Calu3 (cell line): Measurements from ENCODE around the gene EVL. TPM values are rescaled to one million over a fixed set of nuclear protein-coding genes. Genes with fewer than 3 reads are reported as not detected.

Source experiments
- BruUV-seq: library from RNA; stranded (reverse); fragments of 400-500 nt; replicated peaks from 2 replicates; lab custom pipeline; 2021; lab: Mats Ljungman, UMichigan
- CTCF ChIA-PET: fragments of 300-600 bp; sonication (Branson Sonifier 250); formaldehyde crosslinking; loops from one replicate; lab custom pipeline; 2022; ENCODE audit warnings: antibody characterized with exemption; lab: Charles Lee
- DNase-seq: peaks from one replicate; pipeline ENCODE4 v3.0.0; 2022
- H3K27ac Mint-ChIP-seq: one replicate; pipeline ENCODE4 v1.8.0; 2022; ENCODE audit warnings: mixed read lengths; ENCODE audit not compliant: unreplicated experiment
- H3K27me3 Mint-ChIP-seq: one replicate; pipeline ENCODE4 v1.8.0; 2022; ENCODE audit warnings: mixed read lengths; ENCODE audit not compliant: unreplicated experiment
- H3K36me3 Mint-ChIP-seq: one replicate; pipeline ENCODE4 v1.8.0; 2022; ENCODE audit warnings: mild to moderate bottlenecking, moderate library complexity, mixed read lengths; ENCODE audit not compliant: insufficient read depth, unreplicated experiment
- H3K4me1 Mint-ChIP-seq: one replicate; pipeline ENCODE4 v1.8.0; 2022; ENCODE audit warnings: mild to moderate bottlenecking, low read depth, mixed read lengths; ENCODE audit not compliant: unreplicated experiment
- H3K4me3 Mint-ChIP-seq: one replicate; pipeline ENCODE4 v1.8.0; 2022; ENCODE audit warnings: mild to moderate bottlenecking, low read depth, moderate library complexity, mixed read lengths; ENCODE audit not compliant: unreplicated experiment
- H3K9me3 Mint-ChIP-seq: one replicate; pipeline ENCODE4 v1.8.0; 2022; ENCODE audit warnings: low read depth, mixed read lengths; ENCODE audit not compliant: unreplicated experiment
- intact Hi-C: fragments of 100-400 bp; cut with micrococcal nuclease; formaldehyde crosslinking; loops from one replicate; pipeline ENCODE4 v1.10.0; 2022; ENCODE audit not compliant: unreplicated experiment
- total RNA-seq: library from RNA; stranded (reverse); gene quantifications from 2 replicates; pipeline ENCODE4 v1.2.3, GENCODE V29; 2022
- TF ChIP-seq, protein P1 (sequence below): fragments of 200-600 bp; IDR thresholded peaks from one replicate; pipeline ENCODE4 v1.8.0; 2022; ENCODE audit warnings: antibody characterized with exemption; ENCODE audit not compliant: unreplicated experiment

EVL gene
- total RNA-seq, 1 experiment from 2014 or later = 33.5 TPM

DNA sequence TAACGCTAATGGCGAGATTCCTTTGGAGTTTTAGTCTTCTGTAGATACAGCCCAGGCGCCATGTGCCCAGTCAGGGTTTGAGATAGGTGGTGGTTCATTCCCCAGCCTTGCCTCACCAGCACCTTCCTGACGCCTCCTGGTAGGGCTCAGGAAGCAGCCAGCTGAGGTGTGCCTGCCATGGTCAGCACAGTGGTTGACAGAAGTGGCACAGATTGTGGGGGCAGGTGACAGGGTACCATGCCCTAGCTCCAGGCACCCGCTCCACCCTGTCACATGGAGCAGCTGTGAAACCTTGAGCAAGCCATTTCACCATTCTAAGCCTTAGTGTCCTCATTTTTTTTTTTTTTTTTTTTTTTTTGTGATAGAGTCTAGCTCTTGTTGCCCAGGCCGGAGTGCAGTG lies 45.6 kb downstream of the EVL start:
- no peaks in the 10 kb centered on the region for H3K27me3 Mint-ChIP-seq
- H3K36me3 Mint-ChIP-seq = no peaks in the 10 kb centered on the region
- BruUV-seq = no TSS peak
- intact Hi-C loops = no loop called here
- no peak overlapping the region for H3K27ac Mint-ChIP-seq
- no peak overlapping the region for H3K4me3 Mint-ChIP-seq
- CTCF ChIA-PET = interaction anchor here (1.1 kb wide), 1 partner anchor 82 kb away, joined by 3 read pairs; no protein-coding TSS in a partner anchor
- DNase-seq = no peak
- H3K9me3 Mint-ChIP-seq = no peaks in the 10 kb centered on the region
- peaks cover 16% of the 10 kb centered on the region for H3K4me1 Mint-ChIP-seq
- TF ChIP-seq, protein P1, sequence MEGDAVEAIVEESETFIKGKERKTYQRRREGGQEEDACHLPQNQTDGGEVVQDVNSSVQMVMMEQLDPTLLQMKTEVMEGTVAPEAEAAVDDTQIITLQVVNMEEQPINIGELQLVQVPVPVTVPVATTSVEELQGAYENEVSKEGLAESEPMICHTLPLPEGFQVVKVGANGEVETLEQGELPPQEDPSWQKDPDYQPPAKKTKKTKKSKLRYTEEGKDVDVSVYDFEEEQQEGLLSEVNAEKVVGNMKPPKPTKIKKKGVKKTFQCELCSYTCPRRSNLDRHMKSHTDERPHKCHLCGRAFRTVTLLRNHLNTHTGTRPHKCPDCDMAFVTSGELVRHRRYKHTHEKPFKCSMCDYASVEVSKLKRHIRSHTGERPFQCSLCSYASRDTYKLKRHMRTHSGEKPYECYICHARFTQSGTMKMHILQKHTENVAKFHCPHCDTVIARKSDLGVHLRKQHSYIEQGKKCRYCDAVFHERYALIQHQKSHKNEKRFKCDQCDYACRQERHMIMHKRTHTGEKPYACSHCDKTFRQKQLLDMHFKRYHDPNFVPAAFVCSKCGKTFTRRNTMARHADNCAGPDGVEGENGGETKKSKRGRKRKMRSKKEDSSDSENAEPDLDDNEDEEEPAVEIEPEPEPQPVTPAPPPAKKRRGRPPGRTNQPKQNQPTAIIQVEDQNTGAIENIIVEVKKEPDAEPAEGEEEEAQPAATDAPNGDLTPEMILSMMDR = no peak

DNA sequence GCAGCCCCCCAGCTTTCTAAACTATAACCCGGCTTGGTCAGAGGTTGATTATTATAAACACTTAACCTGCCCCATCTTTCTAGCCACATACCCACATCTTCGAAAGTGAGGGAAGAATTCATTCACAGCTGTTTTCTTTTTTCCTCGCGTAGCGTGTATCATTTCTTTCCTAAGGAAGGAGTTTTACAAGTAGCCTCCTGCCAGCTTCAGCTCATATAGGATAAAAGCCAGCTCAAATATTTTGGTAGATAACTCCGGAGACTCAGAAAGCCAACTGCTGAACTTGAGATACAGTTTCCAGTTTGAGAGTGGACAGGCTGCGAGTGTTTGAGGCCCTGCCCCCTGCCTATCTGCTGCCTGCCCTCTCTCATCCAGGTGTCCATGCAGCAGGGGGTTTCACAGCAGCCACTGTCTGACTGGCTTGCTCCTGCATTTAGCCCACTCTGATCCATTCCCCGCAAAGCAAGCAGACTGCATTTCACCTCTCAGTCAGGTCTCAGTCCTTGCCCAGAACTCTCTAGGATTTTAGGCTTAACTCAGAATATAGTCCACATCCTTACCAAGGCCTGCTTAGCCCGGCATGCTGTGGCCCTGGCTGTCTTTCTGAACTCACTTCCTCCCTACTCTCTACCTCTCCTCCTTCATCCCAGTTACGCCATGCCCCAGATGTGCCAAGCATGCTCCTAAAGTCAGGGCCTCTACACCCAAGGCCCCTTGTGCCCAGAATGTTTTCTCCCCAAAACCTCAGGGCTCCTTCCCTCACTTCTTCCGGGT lies 46.9 kb downstream of the EVL start:
- intact Hi-C loops = no loop called here
- CTCF ChIA-PET = no interaction called here

DNA sequence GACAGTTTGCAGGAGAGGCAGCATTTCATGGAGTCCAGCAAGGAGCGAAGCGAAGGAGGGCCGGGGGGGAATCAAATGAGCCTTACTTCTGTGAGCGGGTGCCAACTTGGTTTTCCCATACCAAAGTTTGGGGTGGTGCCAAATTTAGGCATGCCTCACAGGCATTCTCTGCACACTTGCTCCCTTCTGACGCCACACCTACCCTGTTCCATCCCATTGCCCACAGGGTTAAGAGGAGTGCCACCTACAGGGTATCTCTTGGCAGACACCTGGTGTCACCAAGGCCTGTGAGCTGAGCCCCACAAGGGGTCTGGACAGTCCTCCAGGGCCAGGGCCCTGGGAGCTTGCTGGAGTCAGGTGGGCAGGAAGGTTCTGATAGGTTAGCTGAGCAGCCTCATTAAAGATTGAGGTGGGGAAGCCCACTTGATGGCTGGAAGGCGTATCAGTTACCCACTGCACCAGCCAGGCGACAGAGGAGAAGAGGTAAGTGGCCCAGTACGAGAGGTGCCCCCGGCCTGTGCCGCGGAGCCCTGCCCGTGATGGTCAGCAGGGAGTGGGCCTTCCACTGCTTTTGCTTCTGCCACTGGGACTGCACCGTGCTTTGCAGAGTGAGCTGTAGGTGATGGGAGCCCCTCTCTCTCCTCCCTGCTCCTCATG lies 49.0 kb downstream of the EVL start:
- no peaks in the 10 kb centered on the region for H3K27me3 Mint-ChIP-seq
- H3K4me1 Mint-ChIP-seq = peaks cover 2% of the 10 kb centered on the region
- H3K9me3 Mint-ChIP-seq = no peaks in the 10 kb centered on the region
- no peaks in the 10 kb centered on the region for H3K36me3 Mint-ChIP-seq
- TF ChIP-seq, protein P1 = no peak
- DNase-seq = no peak
- intact Hi-C loops = no loop called here
- BruUV-seq = no TSS peak
- H3K4me3 Mint-ChIP-seq = no peak overlapping the region
- H3K27ac Mint-ChIP-seq = no peak overlapping the region
- CTCF ChIA-PET = no interaction called here

More for the DNA sequence above, 46.9 kb downstream of the EVL start:
- no peak overlapping the region for H3K4me3 Mint-ChIP-seq
- H3K4me1 Mint-ChIP-seq = peaks cover 16% of the 10 kb centered on the region
- TF ChIP-seq, protein P1 = no peak
- no peaks in the 10 kb centered on the region for H3K9me3 Mint-ChIP-seq
- no peak for DNase-seq
- no peaks in the 10 kb centered on the region for H3K27me3 Mint-ChIP-seq
- BruUV-seq = no TSS peak
- no peak overlapping the region for H3K27ac Mint-ChIP-seq
- H3K36me3 Mint-ChIP-seq = no peaks in the 10 kb centered on the region

DNA sequence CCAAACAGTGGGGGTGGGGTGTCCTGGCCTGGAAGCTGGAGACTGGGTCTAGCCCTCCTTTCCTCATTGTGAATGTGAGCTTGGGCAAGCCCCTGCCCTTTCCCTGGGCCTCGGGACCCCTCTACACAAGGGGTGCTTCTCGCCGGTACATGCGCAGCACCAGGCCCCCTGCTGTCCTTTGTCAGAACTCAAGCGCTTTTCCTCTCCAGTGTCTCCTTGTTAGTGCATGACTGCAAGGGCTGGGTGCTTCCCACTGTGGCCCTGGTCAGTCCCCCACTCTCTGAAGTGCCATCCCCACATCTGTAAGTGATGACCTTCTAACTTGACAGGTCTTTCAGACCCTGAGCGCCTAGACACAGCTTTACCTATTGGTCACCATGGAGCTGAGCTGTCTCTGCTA lies 50.0 kb downstream of the EVL start:
- Mint-ChIP-seq H3K4me1 (no peaks in the 10 kb centered on the region), H3K36me3 (no peaks in the 10 kb centered on the region), H3K27ac (no peak overlapping the region), H3K4me3 (no peak overlapping the region), H3K27me3 (no peaks in the 10 kb centered on the region), H3K9me3 (no peaks in the 10 kb centered on the region)
- intact Hi-C loops = no loop called here
- BruUV-seq = no TSS peak
- TF ChIP-seq, protein P1 = no peak
- CTCF ChIA-PET = interaction anchor here (1.0 kb wide), 1 partner anchor 78 kb away, joined by 3 read pairs; no protein-coding TSS in a partner anchor
- DNase-seq = no peak
